Measurements from ENCODE around the gene SLC24A3.

GRCh38 chr20:19423900-19424620 is 211.6 kb downstream of the SLC24A3 start:
- no peak for TF ChIP-seq CTCF (IDR thresholded peaks at IDR 0.05; ENCODE audit: low read depth, low read length, poor library complexity, severe bottlenecking)
- TF ChIP-seq EZH2phosphoT487 (IDR thresholded peaks at IDR 0.05; ENCODE audit: borderline replicate concordance, low read length) = no peak

Measured in DOHH2 (cell line).